GM18498 (cell line): Measurements from ENCODE around the gene ERFL.
"Not testable (repeated sequence)": the region's sequence is repeated elsewhere in the genome, so short reads cannot be mapped to it uniquely, and the experiment has no call there.

ENCODE experiments used
- ATAC-seq: cut with Tn5 transposase; IDR thresholded peaks from one replicate; pipeline ENCODE4 v1.9.1; 2021; ENCODE audit warnings: mild to moderate bottlenecking, moderate library complexity; ENCODE audit not compliant: unreplicated experiment

ERFL gene

GRCh38 chr19:41914424-41914834 lies 13.8 kb downstream of the ERFL start:
- not testable (repeated sequence) for ATAC-seq

GRCh38 chr19:41913538-41914423 lies 14.5 kb downstream of the ERFL start:
- no peak for ATAC-seq

GRCh38 chr19:41912899-41913537 lies 15.2 kb downstream of the ERFL start:
- ATAC-seq = no peak

- no peak for ATAC-seq
Observed at GRCh38 chr19:41911889-41912731, 16.1 kb downstream of the ERFL start.

- no peak for ATAC-seq
Observed at GRCh38 chr19:41910992-41911888, 17.0 kb downstream of the ERFL start.

- no peak for ATAC-seq
Observed at GRCh38 chr19:41910240-41910991, 17.8 kb downstream of the ERFL start.

- no peak for ATAC-seq
Observed at GRCh38 chr19:41909706-41910105, 18.5 kb downstream of the ERFL start.

- ATAC-seq = no peak
Observed at GRCh38 chr19:41908724-41909464, 19.4 kb downstream of the ERFL start.

- no peak for ATAC-seq
Observed at GRCh38 chr19:41907994-41908615, 20.1 kb downstream of the ERFL start.

GRCh38 chr19:41906916-41907680 lies 21.2 kb downstream of the ERFL start:
- ATAC-seq = no peak

GRCh38 chr19:41906271-41906670 lies 22.0 kb downstream of the ERFL start:
- no peak for ATAC-seq

- no peak for ATAC-seq
Observed at GRCh38 chr19:41905273-41906002, 22.8 kb downstream of the ERFL start.

GRCh38 chr19:41904118-41904870 lies 24.0 kb downstream of the ERFL start:
- ATAC-seq = no peak

- ATAC-seq = no peak
Observed at GRCh38 chr19:41903193-41903953, 24.9 kb downstream of the ERFL start.

- ATAC-seq = no peak
Observed at GRCh38 chr19:41902594-41902993, 25.7 kb downstream of the ERFL start.
